ENCODE results near the gene PCBP3. TPM values are rescaled to one million over a fixed set of nuclear protein-coding genes. Genes with fewer than 3 reads are reported as not detected.

PCBP3 gene
- total and polyA plus RNA-seq, 2 donors (not counting 3 experiments of a cell fraction or from before 2014, with no cell fraction given): 0.06 to 1.1 TPM

DNA sequence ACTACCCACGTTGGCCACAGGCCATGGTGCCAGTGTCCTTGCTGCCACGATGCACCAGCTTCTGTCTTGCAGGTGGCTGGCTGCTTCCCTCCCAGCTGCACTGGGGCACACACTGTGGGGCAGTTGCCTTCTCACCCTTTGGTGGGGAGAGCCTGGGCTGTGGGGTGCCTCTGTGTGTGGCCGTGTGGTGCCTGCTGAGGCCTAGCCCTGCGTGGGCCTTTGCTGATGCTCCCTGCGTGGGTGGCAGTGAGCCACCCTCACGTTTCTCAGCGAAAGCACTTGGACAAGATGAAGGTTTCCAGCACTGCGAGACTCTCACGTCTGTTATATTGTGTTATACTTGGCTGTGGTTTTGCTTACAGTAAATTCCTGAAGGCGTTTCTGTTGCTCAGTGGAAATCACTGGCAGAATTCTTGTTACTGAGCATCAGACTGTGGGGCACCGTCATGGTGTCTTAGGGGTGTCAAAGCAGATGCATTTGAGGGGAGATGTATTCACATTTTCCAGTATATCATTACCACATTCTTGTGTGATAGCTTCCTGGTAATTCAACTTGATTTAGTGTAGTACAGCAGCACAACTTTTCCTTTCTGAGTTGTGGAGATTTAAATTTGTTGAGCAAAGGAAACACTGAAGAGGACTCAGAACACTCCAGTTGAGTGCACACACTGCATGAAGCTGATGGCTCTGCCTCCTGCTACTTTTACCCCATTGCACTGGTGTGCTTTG is 124.7 kb downstream of the PCBP3 start:
- H3K9me1 ChIP-seq (replicated peaks; ENCODE audit: control insufficient read depth, extremely low read depth, insufficient read depth, low read length): no peaks in the 10 kb centered on the region
- no peak for TF ChIP-seq MYC (IDR thresholded peaks at IDR 0.05; ENCODE audit: low read depth, low read length)
- TF ChIP-seq POLR2A (IDR thresholded peaks at IDR 0.05; ENCODE audit: low read depth, low read length): no peak
- no peak for TF ChIP-seq POLR2AphosphoS5 (IDR thresholded peaks at IDR 0.05; ENCODE audit: insufficient read depth, low read depth, low read length)
- no peak for TF ChIP-seq JUN (IDR thresholded peaks at IDR 0.05; ENCODE audit: borderline replicate concordance, insufficient read depth, insufficient read length, low read depth)
- no peak for TF ChIP-seq FOS (IDR thresholded peaks at IDR 0.05; ENCODE audit: borderline replicate concordance, insufficient read depth, low read length)
- TF ChIP-seq EZH2 (IDR thresholded peaks at IDR 0.05; ENCODE audit: borderline replicate concordance, low read depth, low read length, severe bottlenecking): no peak
- TF ChIP-seq, protein P1, sequence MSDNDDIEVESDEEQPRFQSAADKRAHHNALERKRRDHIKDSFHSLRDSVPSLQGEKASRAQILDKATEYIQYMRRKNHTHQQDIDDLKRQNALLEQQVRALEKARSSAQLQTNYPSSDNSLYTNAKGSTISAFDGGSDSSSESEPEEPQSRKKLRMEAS (IDR thresholded peaks at IDR 0.05; ENCODE audit: insufficient read depth, insufficient read length): no peak
- TF ChIP-seq, protein P2, sequence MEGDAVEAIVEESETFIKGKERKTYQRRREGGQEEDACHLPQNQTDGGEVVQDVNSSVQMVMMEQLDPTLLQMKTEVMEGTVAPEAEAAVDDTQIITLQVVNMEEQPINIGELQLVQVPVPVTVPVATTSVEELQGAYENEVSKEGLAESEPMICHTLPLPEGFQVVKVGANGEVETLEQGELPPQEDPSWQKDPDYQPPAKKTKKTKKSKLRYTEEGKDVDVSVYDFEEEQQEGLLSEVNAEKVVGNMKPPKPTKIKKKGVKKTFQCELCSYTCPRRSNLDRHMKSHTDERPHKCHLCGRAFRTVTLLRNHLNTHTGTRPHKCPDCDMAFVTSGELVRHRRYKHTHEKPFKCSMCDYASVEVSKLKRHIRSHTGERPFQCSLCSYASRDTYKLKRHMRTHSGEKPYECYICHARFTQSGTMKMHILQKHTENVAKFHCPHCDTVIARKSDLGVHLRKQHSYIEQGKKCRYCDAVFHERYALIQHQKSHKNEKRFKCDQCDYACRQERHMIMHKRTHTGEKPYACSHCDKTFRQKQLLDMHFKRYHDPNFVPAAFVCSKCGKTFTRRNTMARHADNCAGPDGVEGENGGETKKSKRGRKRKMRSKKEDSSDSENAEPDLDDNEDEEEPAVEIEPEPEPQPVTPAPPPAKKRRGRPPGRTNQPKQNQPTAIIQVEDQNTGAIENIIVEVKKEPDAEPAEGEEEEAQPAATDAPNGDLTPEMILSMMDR (IDR thresholded peaks at IDR 0.05; ENCODE audit: extremely low read depth in 1 of 2, insufficient read depth in 1 of 2, low read depth in 1 of 2, low read length in 2 of 2): no peak
- TF ChIP-seq GATA2 (IDR thresholded peaks at IDR 0.05; ENCODE audit: insufficient read depth, insufficient read length, low read depth, low read length): no peak
- H3K4me1 ChIP-seq (ENCODE audit: control insufficient read depth, extremely low read depth, insufficient read depth, low read length): no peaks in the 10 kb centered on the region
- intact Hi-C loops (cut with micrococcal nuclease): no loop called here
- H4K20me1 ChIP-seq (replicated peaks; ENCODE audit: control insufficient read depth, extremely low read depth, insufficient read depth, low read length): no peaks in the 10 kb centered on the region
- no peak overlapping the region for H2AFZ ChIP-seq (ENCODE audit: low read depth, low read length)
- no peaks in the 10 kb centered on the region for H3K36me3 ChIP-seq (ENCODE audit: control insufficient read depth in 2 of 2, extremely low read depth in 1 of 2, insufficient read depth in 2 of 2, low read length in 2 of 2)
- H3K27ac ChIP-seq (ENCODE audit: insufficient read depth, low read depth, low read length): no peak overlapping the region
- dilution Hi-C loops (cut with MboI; ENCODE audit: extremely low pct_ligation_motif_present, low sequenced_read_pairs): no loop called here
- FAIRE-seq: no peak
- ChIA-PET POLR2A (no interaction called here), CTCF (no interaction called here)
- no peak overlapping the region for H3K4me2 ChIP-seq (ENCODE audit: insufficient read depth, low read length)
- no peak for DNase-seq (ENCODE audit: low read depth, low spot score)
- no peaks in the 10 kb centered on the region for H3K79me2 ChIP-seq (ENCODE audit: control insufficient read depth, insufficient read depth, low read length)
- H3K27me3 ChIP-seq (ENCODE audit: control insufficient read depth in 2 of 2, insufficient read depth in 2 of 2, low read length in 2 of 2): no peaks in the 10 kb centered on the region
- H3K4me3 ChIP-seq (replicated peaks in 1 of 3; ENCODE audit: insufficient read depth in 1 of 3, low read depth in 1 of 3, low read length in 3 of 3): no peak overlapping the region
- no TSS peak for BruUV-seq (replicated peaks)
- H3K9me3 ChIP-seq (replicated peaks; ENCODE audit: control insufficient read depth, insufficient read depth, low read length): no peaks in the 10 kb centered on the region
- H3K9ac ChIP-seq (replicated peaks; ENCODE audit: extremely low read depth, insufficient read depth, low read length): no peak overlapping the region

All from endothelial cell of umbilical vein (primary cell).